Measurements from ENCODE around the gene CBFA2T3. TPM values are rescaled to one million over a fixed set of nuclear protein-coding genes. Genes with fewer than 3 reads are reported as not detected.

The CBFA2T3 gene
- total RNA-seq, 1 donor from 2014 or later = 4.6 TPM

GRCh38 chr16:88844419-88845036 lies 132.5 kb downstream of the CBFA2T3 start:
- H3K27me3 Mint-ChIP-seq (ENCODE audit: low read depth) = no peaks in the 10 kb centered on the region
- peak; percentile 19 for TF ChIP-seq CTCF (conservative IDR thresholded peaks at IDR 0.05)
- H3K36me3 Mint-ChIP-seq (ENCODE audit: low read depth) = no peaks in the 10 kb centered on the region
- DNase-seq (ENCODE audit: low read depth, low spot score) = no peak
- no peaks in the 10 kb centered on the region for H3K4me1 Mint-ChIP-seq
- no peak overlapping the region for H3K4me3 Mint-ChIP-seq
- H3K9me3 Mint-ChIP-seq = no peaks in the 10 kb centered on the region
- H3K27ac Mint-ChIP-seq (ENCODE audit: unreplicated experiment) = no peak overlapping the region

GRCh38 chr16:88843256-88843655 lies 133.8 kb downstream of the CBFA2T3 start:
- Mint-ChIP-seq H3K36me3 (ENCODE audit: low read depth) (no peaks in the 10 kb centered on the region), H3K4me1 (no peaks in the 10 kb centered on the region), H3K9me3 (no peaks in the 10 kb centered on the region), H3K27me3 (ENCODE audit: low read depth) (no peaks in the 10 kb centered on the region), H3K4me3 (no peak overlapping the region), H3K27ac (ENCODE audit: unreplicated experiment) (peak overlapping the region; percentile 27)
- DNase-seq (ENCODE audit: low read depth, low spot score) = no peak
- TF ChIP-seq CTCF (conservative IDR thresholded peaks at IDR 0.05) = no peak

- no peaks in the 10 kb centered on the region for H3K4me1 Mint-ChIP-seq
- no peak overlapping the region for H3K4me3 Mint-ChIP-seq
- H3K27me3 Mint-ChIP-seq (ENCODE audit: low read depth) = no peaks in the 10 kb centered on the region
- no peaks in the 10 kb centered on the region for H3K36me3 Mint-ChIP-seq (ENCODE audit: low read depth)
- TF ChIP-seq CTCF (conservative IDR thresholded peaks at IDR 0.05) = no peak
- no peak overlapping the region for H3K27ac Mint-ChIP-seq (ENCODE audit: unreplicated experiment)
- no peaks in the 10 kb centered on the region for H3K9me3 Mint-ChIP-seq
- no peak for DNase-seq (ENCODE audit: low read depth, low spot score)
Measured at GRCh38 chr16:88842806-88843205, 134.2 kb downstream of the CBFA2T3 start.

- Mint-ChIP-seq H3K36me3 (ENCODE audit: low read depth) (no peaks in the 10 kb centered on the region), H3K4me3 (no peak overlapping the region), H3K27ac (ENCODE audit: unreplicated experiment) (peak overlapping the region; percentile 35), H3K9me3 (no peaks in the 10 kb centered on the region), H3K4me1 (no peaks in the 10 kb centered on the region), H3K27me3 (ENCODE audit: low read depth) (no peaks in the 10 kb centered on the region)
- DNase-seq (ENCODE audit: low read depth, low spot score) = no peak
- TF ChIP-seq CTCF (conservative IDR thresholded peaks at IDR 0.05) = no peak
Measured at GRCh38 chr16:88842308-88842756, 134.7 kb downstream of the CBFA2T3 start.

DNA sequence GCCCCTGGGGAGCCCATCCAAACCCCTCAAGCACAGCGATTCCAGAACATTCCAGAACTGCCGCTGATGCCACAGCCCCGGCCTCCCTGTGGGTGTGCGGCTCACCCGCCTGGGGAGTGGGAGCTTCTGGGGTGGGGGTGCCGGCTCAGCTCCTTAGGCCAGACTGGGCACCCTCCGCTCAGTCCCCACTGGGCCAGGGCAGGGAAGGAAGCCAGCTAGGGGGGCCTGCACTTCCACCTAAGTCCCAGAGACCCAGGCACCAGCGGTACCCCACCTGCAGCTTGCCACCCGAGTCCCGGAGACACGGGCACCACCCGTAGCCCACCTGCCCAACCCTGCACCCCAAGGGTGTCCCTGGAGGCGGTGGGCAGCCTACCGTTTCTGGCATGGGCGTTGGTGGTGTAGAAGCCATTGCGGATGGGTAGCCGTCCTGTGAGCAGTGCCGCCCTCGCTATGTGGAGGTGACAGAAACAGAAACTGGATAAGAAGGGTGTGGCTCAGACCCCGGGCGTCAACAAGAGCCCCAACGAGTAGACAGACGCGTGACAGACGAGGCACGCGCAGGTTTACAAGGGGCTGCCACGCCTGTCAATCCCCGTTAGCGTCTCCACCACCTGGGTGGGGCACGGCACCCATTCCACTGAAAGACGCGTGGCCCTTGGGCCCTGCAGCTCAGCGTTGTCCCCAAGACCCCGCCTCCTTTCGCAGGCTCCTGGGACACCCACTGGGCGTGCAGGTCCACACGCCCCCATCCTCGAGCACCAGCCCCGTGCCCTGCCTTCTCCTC lies 135.3 kb downstream of the CBFA2T3 start:
- Mint-ChIP-seq H3K27ac (ENCODE audit: unreplicated experiment) (peak overlapping the region; percentile 35), H3K27me3 (ENCODE audit: low read depth) (no peaks in the 10 kb centered on the region), H3K9me3 (no peaks in the 10 kb centered on the region), H3K36me3 (ENCODE audit: low read depth) (no peaks in the 10 kb centered on the region), H3K4me3 (no peak overlapping the region), H3K4me1 (no peaks in the 10 kb centered on the region)
- TF ChIP-seq CTCF (conservative IDR thresholded peaks at IDR 0.05) = no peak
- DNase-seq (ENCODE audit: low read depth, low spot score) = no peak

All from neural crest cell (in vitro differentiated cells).